ENCODE data around the gene BLVRA.
"Not testable (repeated sequence)": the region's sequence is repeated elsewhere in the genome, so short reads cannot be mapped to it uniquely, and the experiment has no call there.

Gene BLVRA

GRCh38 chr7:43726466-43726865 is 32.0 kb upstream of the BLVRA start:
- in situ Hi-C loops (cut with MboI; ENCODE audit: low pct_unique_long_range_greater_than_20kb, low sequenced_read_pairs, unreplicated experiment) = no loop called here
- DNase-seq (ENCODE audit: low spot score) = no peak
- no peak for TF ChIP-seq CTCF (IDR thresholded peaks at IDR 0.05; ENCODE audit: extremely low read depth, insufficient read depth, missing control alignments)

- no peak for DNase-seq (ENCODE audit: low spot score)
- in situ Hi-C loops (cut with MboI; ENCODE audit: low pct_unique_long_range_greater_than_20kb, low sequenced_read_pairs, unreplicated experiment) = no loop called here
- TF ChIP-seq CTCF (IDR thresholded peaks at IDR 0.05; ENCODE audit: extremely low read depth, insufficient read depth, missing control alignments) = no peak
Measured at GRCh38 chr7:43727003-43727402, 31.5 kb upstream of the BLVRA start.

- no peak for DNase-seq (ENCODE audit: low spot score)
- in situ Hi-C loops (cut with MboI; ENCODE audit: low pct_unique_long_range_greater_than_20kb, low sequenced_read_pairs, unreplicated experiment) = no loop called here
- no peak for TF ChIP-seq CTCF (IDR thresholded peaks at IDR 0.05; ENCODE audit: extremely low read depth, insufficient read depth, missing control alignments)
Measured at GRCh38 chr7:43727494-43727893, 31.0 kb upstream of the BLVRA start.

- TF ChIP-seq CTCF (IDR thresholded peaks at IDR 0.05; ENCODE audit: extremely low read depth, insufficient read depth, missing control alignments) = no peak
- in situ Hi-C loops (cut with MboI; ENCODE audit: low pct_unique_long_range_greater_than_20kb, low sequenced_read_pairs, unreplicated experiment) = no loop called here
- DNase-seq (ENCODE audit: low spot score) = peak; percentile 71
Measured at GRCh38 chr7:43729214-43729923, 29.1 kb upstream of the BLVRA start, which contains the start of gene COA1. COA1 (minus strand) TSS chr7:43729523; CDS start chr7:43648614, 80,909 bp downstream.

- no peak for DNase-seq (ENCODE audit: low spot score)
- no peak for TF ChIP-seq CTCF (IDR thresholded peaks at IDR 0.05; ENCODE audit: extremely low read depth, insufficient read depth, missing control alignments)
- in situ Hi-C loops (cut with MboI; ENCODE audit: low pct_unique_long_range_greater_than_20kb, low sequenced_read_pairs, unreplicated experiment) = no loop called here
Measured at GRCh38 chr7:43729924-43730248, 28.6 kb upstream of the BLVRA start.

GRCh38 chr7:43731494-43731893 is 27.0 kb upstream of the BLVRA start:
- DNase-seq (ENCODE audit: low spot score); in situ Hi-C loops (cut with MboI; ENCODE audit: low pct_unique_long_range_greater_than_20kb, low sequenced_read_pairs, unreplicated experiment): not testable (repeated sequence)

- DNase-seq (ENCODE audit: low spot score); in situ Hi-C loops (cut with MboI; ENCODE audit: low pct_unique_long_range_greater_than_20kb, low sequenced_read_pairs, unreplicated experiment): not testable (repeated sequence)
Measured at GRCh38 chr7:43734575-43735332, 23.7 kb upstream of the BLVRA start.

Measured in GM13977 (cell line).